K562 (cell line): ENCODE measurements around the gene ACYP2. TPM values are rescaled to one million over a fixed set of nuclear protein-coding genes. Genes with fewer than 3 reads are reported as not detected.

Source experiments
- ATAC-seq: fragments of 200-7000 bp; cut with Tn5 transposase; 3 replicates; pipeline ENCODE4 v1.9.1; 2020; ENCODE audit warnings: moderate library complexity
- BruUV-seq: library from RNA; stranded (reverse); fragments of 400-500 nt; replicated peaks from 2 replicates; lab custom pipeline; 2021; lab: Mats Ljungman, UMichigan
- CTCF ChIA-PET: fragments of 300-600 bp; formaldehyde crosslinking; extraction: SDS; loops from one replicate; lab custom pipeline; 2021; ENCODE audit warnings: low intra/inter-chr PET ratio; lab: Yijun Ruan, JAX
- POLR2A ChIA-PET: fragments of 300-600, 350-650 bp; sonication (Branson Sonifier 250); formaldehyde crosslinking; extraction: SDS; loops from one replicate; lab custom pipeline; 2021; ENCODE audit warnings: antibody characterized with exemption, inconsistent platforms; lab: Yijun Ruan, JAX
- DNase-seq, 4 experiments: peaks; one replicate each; pipeline versions ENCODE4 v3.0.0 to v3.0.0-alpha.2; 2011 to 2018; ENCODE audit warnings: low spot score in 3 of 4, mixed read lengths in 3 of 4; ENCODE audit errors: extremely low read depth in 1 of 4
- FAIRE-seq: peaks from 2 replicates; lab custom pipeline; 2011; peaks lifted over from hg19 to GRCh38; lab: Jason Lieb, UNC
- H2AFZ ChIP-seq: 2 replicates; pipeline ENCODE4 v1.6.0; 2011; ENCODE audit warnings: low read depth, low read length, control low read depth, inconsistent platforms
- H3K27ac ChIP-seq: fragments of 200-600 bp; 3 replicates; pipeline ENCODE4 v1.8.0; 2011; ENCODE audit warnings: low read depth, mild to moderate bottlenecking, control low read depth, inconsistent platforms, low read length, moderate library complexity, mixed read lengths; ENCODE audit errors: extremely low read depth
- H3K27me3 ChIP-seq, 2 experiments: fragments of 300-600 bp in 1 of 2; 2 replicates in 1 of 2; 3 replicates in 1 of 2; pipeline versions ENCODE4 v1.6.0 to v1.8.0; 2011; ENCODE audit warnings: inconsistent platforms in 2 of 2, low read length in 2 of 2, mild to moderate bottlenecking in 1 of 2, mixed read lengths in 1 of 2, moderate library complexity in 1 of 2; ENCODE audit not compliant: control insufficient read depth in 2 of 2, insufficient read depth in 2 of 2
- H3K36me3 ChIP-seq: fragments of 300-600 bp; 3 replicates; pipeline ENCODE4 v1.8.0; 2011; ENCODE audit warnings: mild to moderate bottlenecking, low read length, inconsistent platforms; ENCODE audit not compliant: control insufficient read depth, insufficient read depth
- H3K4me1 ChIP-seq, 2 experiments: fragments of 200-600 bp in 1 of 2; replicated peaks in 1 of 2; 2 replicates in 1 of 2; 3 replicates in 1 of 2; pipeline versions ENCODE4 v1.5.1 to v1.8.0; 2011; ENCODE audit warnings: inconsistent platforms in 2 of 2, low read length in 2 of 2, mild to moderate bottlenecking in 1 of 2, mixed read lengths in 1 of 2, moderate library complexity in 1 of 2; ENCODE audit not compliant: control insufficient read depth in 2 of 2, insufficient read depth in 2 of 2
- H3K4me2 ChIP-seq: 2 replicates; pipeline ENCODE4 v1.6.1; 2011; ENCODE audit warnings: low read length, control low read depth, inconsistent platforms, mixed read lengths; ENCODE audit not compliant: insufficient read depth
- H3K4me3 ChIP-seq: fragments of 200-600 bp; sonication (generic), shearing (Covaris generic); 2 replicates; pipeline ENCODE4 v1.5.1; 2016; ENCODE audit warnings: control low read depth, inconsistent platforms
- H3K79me2 ChIP-seq: fragments of 200-600 bp; 3 replicates; pipeline ENCODE4 v1.8.0; 2011; ENCODE audit warnings: low read length, inconsistent platforms; ENCODE audit not compliant: control insufficient read depth, insufficient read depth
- H3K9ac ChIP-seq, 2 experiments: 2 replicates each; pipeline versions ENCODE4 v1.6.0 to v1.6.1; 2011; ENCODE audit warnings: low read depth in 2 of 2, low read length in 2 of 2, control low read depth in 1 of 2, inconsistent platforms in 1 of 2, mild to moderate bottlenecking in 1 of 2, mixed read lengths in 1 of 2; ENCODE audit not compliant: insufficient read depth in 1 of 2
- H3K9me1 ChIP-seq: one replicate; pipeline ENCODE4 v1.6.0; 2011; ENCODE audit warnings: inconsistent platforms, mild to moderate bottlenecking, low read length, moderate library complexity; ENCODE audit not compliant: control insufficient read depth, insufficient read depth
- H3K9me3 ChIP-seq: replicated peaks from 2 replicates; pipeline ENCODE4 v1.5.1; 2011; ENCODE audit warnings: low read depth, low read length, inconsistent platforms; ENCODE audit not compliant: control insufficient read depth, insufficient read depth
- H4K20me1 ChIP-seq: replicated peaks from 2 replicates; pipeline ENCODE4 v1.6.1; 2011; ENCODE audit warnings: low read length, inconsistent platforms, mixed read lengths; ENCODE audit not compliant: control insufficient read depth, insufficient read depth
- ARHGAP35 ChIP-seq: fragments of 450-650 bp; IDR thresholded peaks from 2 replicates; pipeline ENCODE4 v1.6.1; 2018; ENCODE audit not compliant: partially characterized antibody
- ATF7 ChIP-seq: fragments of 450-650 bp; IDR thresholded peaks from 2 replicates; pipeline ENCODE4 v1.7.1; 2014; ENCODE audit warnings: mild to moderate bottlenecking, moderate library complexity
- BACH1 ChIP-seq: fragments of 200-800 bp; sonication (Bioruptor generic); IDR thresholded peaks from 2 replicates; pipeline ENCODE4 v1.6.1; 2016; ENCODE audit warnings: missing genetic modification characterization, missing compliant biosample characterization
- CBFA2T2 ChIP-seq: fragments of 450-650 bp; conservative IDR thresholded peaks from 2 replicates; pipeline ENCODE4 v1.6.1; 2017; ENCODE audit warnings: mild to moderate bottlenecking
- CEBPG ChIP-seq, 3 experiments: fragments of 200-800 bp in 1 of 3; sonication (Bioruptor generic) in 1 of 3; sonication (generic) in 1 of 3; formaldehyde crosslinking in 1 of 3; IDR thresholded peaks in 2 of 3; conservative IDR thresholded peaks in 1 of 3; 2 replicates each; pipeline versions ENCODE4 v1.6.1 to v1.8.0; 2016 to 2022; ENCODE audit warnings: missing compliant biosample characterization in 2 of 3, missing genetic modification characterization in 2 of 3, mild to moderate bottlenecking in 1 of 3, missing genetic modification reagents in 1 of 3
- CXXC5 ChIP-seq: fragments of 250-450 bp; sonication (Bioruptor Pico); IDR thresholded peaks from 2 replicates; pipeline ENCODE4 v1.8.0; 2022; ENCODE audit warnings: inconsistent platforms, mild to moderate bottlenecking, moderate library complexity
- EP400 ChIP-seq: fragments of 450-650 bp; IDR thresholded peaks from 2 replicates; pipeline ENCODE4 v1.6.1; 2017; ENCODE audit warnings: antibody characterized with exemption, mild to moderate bottlenecking, moderate library complexity
- MYC ChIP-seq, 2 experiments: fragments of 250-450 bp in 1 of 2; sonication (Bioruptor Pico) in 1 of 2; IDR thresholded peaks; 2 replicates each; pipeline versions ENCODE4 v1.5.1 to v1.6.1; 2012 to 2021; ENCODE audit warnings: low read depth in 2 of 2, borderline replicate concordance in 1 of 2, improper control_type of control experiment in 1 of 2, low read length in 1 of 2, mild to moderate bottlenecking in 1 of 2, moderate library complexity in 1 of 2
- NR2C1 ChIP-seq, 2 experiments: fragments of 450-650 bp; IDR thresholded peaks; 2 replicates each; pipeline ENCODE4 v1.6.1; 2017; ENCODE audit warnings: mild to moderate bottlenecking in 2 of 2, antibody characterized with exemption in 1 of 2, inconsistent platforms in 1 of 2, missing compliant biosample characterization in 1 of 2, missing genetic modification characterization in 1 of 2
- RBFOX2 ChIP-seq: fragments of 200-400 bp; formaldehyde crosslinking; IDR thresholded peaks from 2 replicates; pipeline ENCODE4 v1.6.1; 2017; ENCODE audit warnings: low read depth, mild to moderate bottlenecking, low read length, moderate library complexity
- SIRT6 ChIP-seq: IDR thresholded peaks from one replicate; pipeline ENCODE4 v1.6.1; 2012; ENCODE audit warnings: low read depth, mild to moderate bottlenecking, control low read depth, inconsistent platforms, low read length, moderate library complexity
- SP2 ChIP-seq: IDR thresholded peaks from 2 replicates; pipeline ENCODE4 v1.6.1; 2011; ENCODE audit warnings: mild to moderate bottlenecking, low read depth, low read length, moderate library complexity; ENCODE audit not compliant: poor library complexity, severe bottlenecking; ENCODE audit errors: extremely low read depth
- TRIM24 ChIP-seq, 2 experiments: fragments of 450-650 bp; IDR thresholded peaks; 2 replicates each; pipeline ENCODE4 v1.6.1; 2016
- ZNF311 ChIP-seq: fragments of 250-450 bp; sonication (Bioruptor Pico); IDR thresholded peaks from 2 replicates; pipeline ENCODE4 v1.4.0; 2020; ENCODE audit warnings: mild to moderate bottlenecking, moderate library complexity
- ZSCAN32 ChIP-seq: fragments of 450-650 bp; formaldehyde crosslinking; IDR thresholded peaks from 2 replicates; pipeline ENCODE4 v1.4.0; 2020; ENCODE audit warnings: mild to moderate bottlenecking, moderate library complexity
- WGBS: fragments of 100-300 bp; shearing (Covaris generic); methylation state at CpG from one replicate; pipeline ENCODE4 v1.1.6; 2016; ENCODE audit warnings: low coverage, mixed read lengths; ENCODE audit not compliant: insufficient coverage; ENCODE audit errors: missing lambda C conversion rate; 5-methylcytosine and 5-hydroxymethylcytosine counted together
- in situ Hi-C: fragments of 300-500 bp; cut with MboI; formaldehyde crosslinking; loops from 4 replicates; pipeline ENCODE4 v1.15.0; 2018; ENCODE audit warnings: inconsistent platforms, mixed read lengths
- intact Hi-C: fragments of 100-400 bp; cut with micrococcal nuclease; formaldehyde crosslinking; loops from 2 replicates; pipeline ENCODE4 v1.14.2; 2022
- polyA plus RNA-seq, 8 experiments: library from polyadenylated mRNA; depleted of rRNA in 4 of 8; stranded (reverse) in 5 of 8; unstranded in 3 of 8; fragments of >200 nt; fragmentation: Nextera tagmentation in 2 of 8; fragmentation: Illumina TruSeq in 1 of 8; extraction: Ambion mirVana in 2 of 8; extraction: Trizol in 1 of 8; gene quantifications; 2 replicates each; pipeline versions ENCODE4 v1.2.1 to v1.2.3, GENCODE V29; 2011 to 2014; ENCODE audit warnings: inconsistent platforms in 1 of 8, missing spikeins in 1 of 8
- total RNA-seq, 7 experiments: library from RNA; depleted of rRNA in 6 of 7; stranded (reverse); fragments of >200 nt in 6 of 7; fragmentation: Illumina TruSeq in 2 of 7; extraction: Trizol in 2 of 7; gene quantifications; 2 replicates each; pipeline versions ENCODE4 v1.2.1 to v1.2.3, GENCODE V29; 2011 to 2021; ENCODE audit warnings: low replicate concordance in 1 of 7
- TF ChIP-seq, protein P1 (sequence below), 2 experiments: fragments of 450-650 bp in 1 of 2; sonication (generic) in 1 of 2; formaldehyde crosslinking in 1 of 2; IDR thresholded peaks in 1 of 2; conservative IDR thresholded peaks in 1 of 2; 2 replicates each; pipeline versions ENCODE4 v1.6.1 to v1.8.1; 2016 to 2023; ENCODE audit warnings: mild to moderate bottlenecking in 2 of 2, moderate library complexity in 2 of 2, inconsistent platforms in 1 of 2, missing genetic modification reagents in 1 of 2
- TF ChIP-seq, protein P2 (sequence below): fragments of 200-800 bp; sonication (Bioruptor generic); IDR thresholded peaks from 2 replicates; pipeline ENCODE4 v1.6.1; 2017; ENCODE audit warnings: missing genetic modification characterization, missing compliant biosample characterization
- TF ChIP-seq, protein P3 (sequence below): fragments of 450-650 bp; IDR thresholded peaks from 2 replicates; pipeline ENCODE4 v1.6.1; 2016; ENCODE audit warnings: missing biosample characterization, missing genetic modification characterization

Gene ACYP2
- total and polyA plus RNA-seq, 9 of the 15 experiments (the other 6 are each of a cell fraction or from before 2014, with no cell fraction given), result 1.0 to 4.1 (median 2.0) TPM

DNA sequence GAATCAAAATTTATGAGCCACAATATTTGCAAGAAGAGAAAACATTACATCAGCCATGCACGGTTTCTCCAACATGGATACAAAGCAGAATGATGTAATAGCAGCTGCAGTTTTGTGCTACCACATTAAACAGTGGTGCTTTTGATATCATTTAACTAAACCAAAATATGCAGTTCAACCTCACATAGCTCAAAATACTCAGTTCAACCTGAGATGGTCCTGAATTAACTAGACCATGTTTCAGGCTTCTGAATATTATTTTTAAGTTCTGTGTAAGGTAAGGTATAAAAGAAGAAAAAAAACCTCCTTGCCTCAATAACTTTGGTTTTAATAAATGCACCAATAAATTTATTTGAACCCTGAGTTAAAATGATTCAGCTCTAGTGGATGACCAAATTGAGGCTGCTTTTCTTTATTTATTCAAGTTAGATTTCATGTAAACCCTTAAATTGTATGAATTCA, 159.4 kb downstream of the ACYP2 start:
- no TSS peak for BruUV-seq
- 6% methylated on average over 1 of the region's 1 CpG for WGBS
- Histone ChIP-seq H3K4me1 (no peaks in the 10 kb centered on the region), H3K4me3 (no peak overlapping the region), H3K9me3 (no peaks in the 10 kb centered on the region), H3K27me3 (no peaks in the 10 kb centered on the region), H3K36me3 (no peaks in the 10 kb centered on the region), H3K27ac (no peak overlapping the region), H2AFZ (peak overlapping the region; percentile 42; the same call in 1 of the 2 replicates), H3K4me2 (no peak overlapping the region), H3K9me1 (no peaks in the 10 kb centered on the region), H4K20me1 (no peaks in the 10 kb centered on the region), H3K79me2 (no peaks in the 10 kb centered on the region), H3K9ac (no peak overlapping the region)
- DNase-seq, result no peak
- POLR2A ChIA-PET, result no interaction called here
- in situ Hi-C loops, result no loop called here
- peak; percentile 76 for ATAC-seq
- no peak for FAIRE-seq
- intact Hi-C loops, result no loop called here
- CTCF ChIA-PET, result no interaction called here
- TF ChIP-seq RBFOX2, result peak; percentile 25; the same call in 1 of the 2 replicates
- no peak for TF ChIP-seq CBFA2T2
- TF ChIP-seq, protein P1, sequence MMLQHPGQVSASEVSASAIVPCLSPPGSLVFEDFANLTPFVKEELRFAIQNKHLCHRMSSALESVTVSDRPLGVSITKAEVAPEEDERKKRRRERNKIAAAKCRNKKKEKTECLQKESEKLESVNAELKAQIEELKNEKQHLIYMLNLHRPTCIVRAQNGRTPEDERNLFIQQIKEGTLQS (IDR thresholded peaks at IDR 0.05), result peak; percentile 89
- TF ChIP-seq, protein P1 (CRISPR knock-in tag; conservative IDR thresholded peaks at IDR 0.05), result no peak
- peak; percentile 85 to 88; a peak in 3 of 4 replicates for TF ChIP-seq TRIM24 (IDR thresholded peaks at IDR 0.05)
- peak; percentile 83 for TF ChIP-seq ZSCAN32 (CRISPR knock-in tag)
- TF ChIP-seq, protein P2, sequence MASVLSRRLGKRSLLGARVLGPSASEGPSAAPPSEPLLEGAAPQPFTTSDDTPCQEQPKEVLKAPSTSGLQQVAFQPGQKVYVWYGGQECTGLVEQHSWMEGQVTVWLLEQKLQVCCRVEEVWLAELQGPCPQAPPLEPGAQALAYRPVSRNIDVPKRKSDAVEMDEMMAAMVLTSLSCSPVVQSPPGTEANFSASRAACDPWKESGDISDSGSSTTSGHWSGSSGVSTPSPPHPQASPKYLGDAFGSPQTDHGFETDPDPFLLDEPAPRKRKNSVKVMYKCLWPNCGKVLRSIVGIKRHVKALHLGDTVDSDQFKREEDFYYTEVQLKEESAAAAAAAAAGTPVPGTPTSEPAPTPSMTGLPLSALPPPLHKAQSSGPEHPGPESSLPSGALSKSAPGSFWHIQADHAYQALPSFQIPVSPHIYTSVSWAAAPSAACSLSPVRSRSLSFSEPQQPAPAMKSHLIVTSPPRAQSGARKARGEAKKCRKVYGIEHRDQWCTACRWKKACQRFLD (CRISPR knock-in tag), result peak; percentile 59; the same call in 1 of the 2 replicates
- peak; percentile 62; the same call in 1 of the 2 replicates for TF ChIP-seq ZNF311
- TF ChIP-seq NR2C1 (IDR thresholded peaks at IDR 0.05), result no peak
- peak; percentile 36; the same call in 1 of the 2 replicates for TF ChIP-seq NR2C1 (tag; IDR thresholded peaks at IDR 0.05)
- TF ChIP-seq EP400, result peak; percentile 46
- TF ChIP-seq, protein P3, sequence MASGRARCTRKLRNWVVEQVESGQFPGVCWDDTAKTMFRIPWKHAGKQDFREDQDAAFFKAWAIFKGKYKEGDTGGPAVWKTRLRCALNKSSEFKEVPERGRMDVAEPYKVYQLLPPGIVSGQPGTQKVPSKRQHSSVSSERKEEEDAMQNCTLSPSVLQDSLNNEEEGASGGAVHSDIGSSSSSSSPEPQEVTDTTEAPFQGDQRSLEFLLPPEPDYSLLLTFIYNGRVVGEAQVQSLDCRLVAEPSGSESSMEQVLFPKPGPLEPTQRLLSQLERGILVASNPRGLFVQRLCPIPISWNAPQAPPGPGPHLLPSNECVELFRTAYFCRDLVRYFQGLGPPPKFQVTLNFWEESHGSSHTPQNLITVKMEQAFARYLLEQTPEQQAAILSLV (tag), result peak; percentile 84; the same call in 1 of the 2 replicates
- TF ChIP-seq CXXC5 (CRISPR knock-in tag), result peak; percentile 34
- no peak for TF ChIP-seq SIRT6
- no peak for TF ChIP-seq ARHGAP35
- peak; percentile 69 for TF ChIP-seq MYC (IDR thresholded peaks at IDR 0.05; ENCODE audit: low read depth, low read length)
- TF ChIP-seq MYC (CRISPR knock-in tag; IDR thresholded peaks at IDR 0.05; ENCODE audit: borderline replicate concordance, low read depth), result no peak
- peak; percentile 77 for TF ChIP-seq BACH1 (tag)
- peak; percentile 81 for TF ChIP-seq CEBPG (CRISPR knock-in tag; IDR thresholded peaks at IDR 0.05)
- peak; percentile 96 to 97 for TF ChIP-seq CEBPG (tag; conservative IDR thresholded peaks at IDR 0.05 in 1 of 2, IDR thresholded peaks at IDR 0.05 in 1 of 2)
- peak; percentile 83 for TF ChIP-seq ATF7
- TF ChIP-seq SP2, result no peak
